GM21576 (cell line): ENCODE measurements around the gene KIF12.

ENCODE experiments used
- ATAC-seq: cut with Tn5 transposase; IDR thresholded peaks from one replicate; pipeline ENCODE4 v1.9.1; 2021; ENCODE audit warnings: mild to moderate bottlenecking, moderate library complexity; ENCODE audit not compliant: unreplicated experiment

The KIF12 gene

GRCh38 chr9:114123031-114123977 is 24.2 kb upstream of the KIF12 start:
- no peak for ATAC-seq

- ATAC-seq = no peak
Observed at GRCh38 chr9:114122136-114123027, 23.3 kb upstream of the KIF12 start.

GRCh38 chr9:114121227-114122135 is 22.4 kb upstream of the KIF12 start:
- no peak for ATAC-seq

DNA sequence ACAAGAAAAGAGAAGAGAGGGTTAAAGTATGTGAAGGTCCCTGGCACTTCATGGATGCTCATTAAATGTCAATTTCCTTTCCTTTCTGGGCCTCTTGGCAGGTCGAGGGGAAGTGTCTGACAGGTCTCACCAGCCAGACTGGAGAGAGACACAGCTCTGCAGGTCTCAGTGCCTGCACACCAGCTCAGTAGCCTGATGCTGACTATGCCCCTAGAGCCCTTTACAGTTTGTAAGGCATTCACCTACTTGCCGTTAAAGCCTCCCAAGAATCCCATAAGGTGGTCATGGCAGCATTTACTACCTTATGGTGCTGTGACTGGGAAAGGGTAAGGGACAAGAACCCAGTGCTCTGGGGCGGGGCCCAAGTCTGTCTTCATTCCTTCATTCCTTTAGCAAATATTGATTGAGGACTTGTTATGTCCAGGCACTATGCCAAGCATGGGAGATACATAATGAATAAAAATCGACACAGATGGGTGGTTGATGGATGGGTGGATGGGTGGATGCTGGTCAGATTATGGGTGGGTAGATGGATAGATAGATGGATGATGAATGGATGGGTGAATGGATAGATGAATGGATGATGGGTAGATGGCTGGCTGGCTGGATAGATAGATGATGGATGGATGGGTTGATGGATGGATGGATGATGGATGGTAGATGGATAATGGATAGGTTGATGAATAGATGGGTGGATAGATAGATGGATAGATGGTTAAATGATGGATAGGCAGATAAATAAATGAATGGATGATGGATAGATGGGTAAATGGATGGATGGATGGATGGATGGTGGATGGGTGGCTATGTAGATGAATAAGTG is 21.3 kb upstream of the KIF12 start:
- no peak for ATAC-seq

GRCh38 chr9:114119242-114120191 is 20.4 kb upstream of the KIF12 start:
- no peak for ATAC-seq

GRCh38 chr9:114117996-114118830 is 19.1 kb upstream of the KIF12 start:
- ATAC-seq = no peak

DNA sequence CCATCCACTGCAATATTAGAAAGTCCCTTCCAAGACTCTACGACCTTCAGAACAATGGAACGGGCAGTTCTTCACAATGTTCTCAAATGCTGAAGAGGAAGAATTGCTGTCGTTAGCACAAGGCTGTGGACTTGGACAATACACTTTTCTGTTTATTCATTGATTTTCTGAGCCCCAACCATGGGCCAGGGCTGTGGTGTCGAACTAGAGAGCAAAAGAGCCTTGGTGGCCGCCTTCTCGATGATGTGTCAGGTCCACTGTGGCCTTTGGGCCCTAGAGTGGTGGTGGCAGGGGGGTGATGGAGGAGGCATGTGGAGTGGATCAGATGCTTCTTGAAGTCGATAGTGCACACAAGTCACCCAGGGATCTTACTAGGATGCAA is 18.5 kb upstream of the KIF12 start:
- ATAC-seq = no peak

GRCh38 chr9:114116126-114116747 is 17.1 kb upstream of the KIF12 start:
- ATAC-seq = no peak

- no peak for ATAC-seq
Observed at GRCh38 chr9:114115654-114116125, 16.6 kb upstream of the KIF12 start.

DNA sequence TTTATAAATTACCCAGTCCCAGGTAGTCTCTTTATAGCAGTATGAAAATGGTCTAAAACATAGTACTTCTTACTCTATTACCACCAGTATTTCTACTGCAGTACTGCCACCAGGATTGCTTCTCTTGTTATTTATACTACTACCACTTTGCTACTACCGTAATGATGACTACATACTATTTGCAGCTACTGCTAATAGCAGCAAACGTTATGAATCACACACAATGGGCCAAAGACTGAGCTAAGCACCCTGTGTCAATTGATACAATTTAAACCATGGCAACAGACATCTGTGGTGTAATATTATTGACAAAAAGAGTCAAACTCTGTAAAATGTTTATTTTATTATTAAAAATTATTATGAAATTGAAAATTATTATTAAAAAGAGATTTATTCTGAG is 15.3 kb upstream of the KIF12 start:
- no peak for ATAC-seq

DNA sequence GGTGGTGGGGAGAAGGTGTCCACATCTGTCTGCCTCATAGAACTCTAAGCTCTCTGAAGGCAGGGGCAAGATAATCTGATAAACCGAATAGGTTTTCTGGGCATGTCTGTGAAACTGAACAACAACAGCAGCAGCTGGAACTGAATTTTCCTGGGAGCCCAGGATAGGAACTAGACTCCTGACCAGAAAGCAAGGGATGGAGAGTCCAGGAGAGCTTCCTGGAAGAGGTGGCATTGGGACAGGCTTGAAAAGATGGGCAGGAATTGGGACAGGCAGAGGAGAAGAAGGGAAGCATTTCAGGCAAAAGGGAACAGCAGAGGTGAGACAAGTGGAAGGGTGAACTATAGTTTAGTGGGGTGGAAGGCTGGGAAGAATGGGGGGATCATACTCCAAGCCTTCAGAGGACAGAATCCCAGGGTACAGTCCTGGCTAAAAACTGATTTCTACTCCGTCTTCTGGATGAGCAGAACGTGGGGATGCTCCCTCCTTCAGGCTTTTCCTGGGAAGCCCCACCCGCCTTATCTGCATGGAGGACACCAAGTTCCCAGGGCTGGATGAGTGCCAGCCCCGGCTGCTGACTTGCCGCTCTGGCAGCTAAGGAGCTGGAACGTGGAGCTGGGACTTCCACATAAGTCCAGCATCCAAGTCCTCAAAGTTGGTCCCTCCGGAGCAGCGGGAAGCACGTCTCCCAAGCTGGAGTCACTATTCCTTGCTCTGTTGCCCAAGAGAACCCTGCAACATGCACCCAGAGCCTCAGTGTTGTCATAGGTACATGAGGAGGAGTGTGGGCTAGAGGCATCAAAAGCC is 13.9 kb upstream of the KIF12 start:
- no peak for ATAC-seq

DNA sequence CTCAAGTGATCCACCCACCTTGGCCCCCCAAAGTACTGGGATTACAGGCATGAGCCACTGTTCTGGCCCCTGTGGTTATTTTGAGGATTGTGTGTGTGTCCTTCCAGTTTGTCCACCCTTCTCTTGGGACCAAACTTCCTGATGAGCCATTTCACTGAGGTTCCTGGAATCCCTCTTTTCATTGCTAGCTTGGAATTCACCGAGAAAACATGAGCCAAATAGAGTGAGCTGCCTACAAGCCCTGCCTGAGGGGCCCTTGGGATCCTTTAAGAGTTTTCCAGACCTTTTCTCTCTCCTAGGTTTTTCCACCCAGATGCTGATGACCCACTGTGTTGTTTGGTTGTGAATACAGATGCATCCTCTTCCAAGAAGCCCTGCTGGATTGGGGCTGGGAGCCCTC is 13.2 kb upstream of the KIF12 start:
- ATAC-seq = no peak

GRCh38 chr9:114110180-114110579 is 11.1 kb upstream of the KIF12 start:
- no peak for ATAC-seq

DNA sequence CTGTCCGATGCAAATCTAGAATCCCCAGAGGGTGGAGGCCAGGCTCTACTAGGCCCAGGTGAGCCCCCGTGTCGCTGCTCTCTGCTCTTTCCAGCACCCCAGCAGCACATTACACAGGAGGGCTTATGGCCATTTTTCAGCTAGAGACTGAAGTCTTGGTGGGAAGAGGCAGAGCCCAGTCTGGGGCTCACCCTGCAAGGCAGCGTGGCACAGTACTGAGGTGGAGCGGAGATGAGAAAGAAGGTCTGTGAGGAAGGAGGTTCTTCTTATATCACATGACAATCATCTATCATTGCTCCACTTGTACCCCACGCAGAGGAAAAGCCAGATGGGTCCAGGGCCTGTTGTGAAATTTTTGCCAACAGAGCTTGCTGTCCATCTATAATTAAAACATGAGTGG is 10.0 kb upstream of the KIF12 start:
- no peak for ATAC-seq

GRCh38 chr9:114108016-114108833 is 9.1 kb upstream of the KIF12 start:
- peak; percentile 50 for ATAC-seq
